ENCODE results near the gene ADAMTSL3. TPM values are rescaled to one million over a fixed set of nuclear protein-coding genes. Genes with fewer than 3 reads are reported as not detected.

Gene ADAMTSL3
- total and polyA plus RNA-seq, 4 donors, result 3.5 to 19.0 (median 8.0) TPM

DNA sequence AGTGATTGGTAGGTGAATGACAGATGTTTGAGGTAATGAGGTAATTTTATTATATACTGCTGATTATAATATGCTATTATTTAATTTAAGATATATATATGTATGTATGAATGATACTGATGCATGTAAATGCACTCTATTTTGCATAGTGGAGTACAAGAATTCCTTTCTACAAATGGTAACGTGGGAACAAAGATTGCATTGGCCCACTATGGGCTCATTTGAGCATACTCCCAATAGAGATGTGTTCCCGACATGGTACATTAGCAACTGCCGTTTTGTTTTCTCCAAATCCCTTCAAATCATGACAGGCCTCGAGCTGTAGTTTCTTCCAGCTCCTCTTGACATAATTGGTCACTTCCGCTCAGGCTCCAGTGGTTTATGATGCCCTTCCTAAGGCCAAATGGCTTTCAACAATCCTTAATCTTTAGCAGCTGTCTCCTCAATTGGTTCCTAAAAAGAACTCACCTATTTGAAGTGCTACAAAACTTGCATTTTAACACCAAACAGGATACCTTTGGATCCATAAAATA, 266.1 kb downstream of the ADAMTSL3 start:
- Histone ChIP-seq H3K9me3 (ENCODE audit: control insufficient read depth in 4 of 4, low read length in 3 of 4) (no peaks in the 10 kb centered on the region), H3K4me1 (ENCODE audit: control insufficient read depth in 4 of 4, insufficient read depth in 4 of 4, low read length in 3 of 4) (no peaks in the 10 kb centered on the region), H3K36me3 (ENCODE audit: control insufficient read depth in 4 of 4, insufficient read depth in 3 of 4, low read depth in 1 of 4, low read length in 3 of 4) (peaks cover 0 to 6% (median 3%) of the 10 kb centered on the region in 4 donors), H3K4me3 (ENCODE audit: low read depth in 1 of 3, low read length in 3 of 3) (no peak overlapping the region), H3K27me3 (ENCODE audit: control insufficient read depth in 4 of 4, insufficient read depth in 4 of 4, low read length in 3 of 4) (no peaks in the 10 kb centered on the region), H3K9ac (ENCODE audit: low read depth in 1 of 2, low read length in 2 of 2) (no peak overlapping the region), H3K27ac (ENCODE audit: low read depth in 1 of 2, low read length in 2 of 2) (no peak overlapping the region)
- TF ChIP-seq RAD21 (IDR thresholded peaks at IDR 0.05) (no peak), RXRA (IDR thresholded peaks at IDR 0.05) (no peak), GABPA (IDR thresholded peaks at IDR 0.05 in 1 of 2, conservative IDR thresholded peaks at IDR 0.05 in 1 of 2) (no peak), JUND (IDR thresholded peaks at IDR 0.05) (no peak), ZBTB33 (IDR thresholded peaks at IDR 0.05) (no peak), SP1 (IDR thresholded peaks at IDR 0.05) (no peak)
- TF ChIP-seq, protein P1, sequence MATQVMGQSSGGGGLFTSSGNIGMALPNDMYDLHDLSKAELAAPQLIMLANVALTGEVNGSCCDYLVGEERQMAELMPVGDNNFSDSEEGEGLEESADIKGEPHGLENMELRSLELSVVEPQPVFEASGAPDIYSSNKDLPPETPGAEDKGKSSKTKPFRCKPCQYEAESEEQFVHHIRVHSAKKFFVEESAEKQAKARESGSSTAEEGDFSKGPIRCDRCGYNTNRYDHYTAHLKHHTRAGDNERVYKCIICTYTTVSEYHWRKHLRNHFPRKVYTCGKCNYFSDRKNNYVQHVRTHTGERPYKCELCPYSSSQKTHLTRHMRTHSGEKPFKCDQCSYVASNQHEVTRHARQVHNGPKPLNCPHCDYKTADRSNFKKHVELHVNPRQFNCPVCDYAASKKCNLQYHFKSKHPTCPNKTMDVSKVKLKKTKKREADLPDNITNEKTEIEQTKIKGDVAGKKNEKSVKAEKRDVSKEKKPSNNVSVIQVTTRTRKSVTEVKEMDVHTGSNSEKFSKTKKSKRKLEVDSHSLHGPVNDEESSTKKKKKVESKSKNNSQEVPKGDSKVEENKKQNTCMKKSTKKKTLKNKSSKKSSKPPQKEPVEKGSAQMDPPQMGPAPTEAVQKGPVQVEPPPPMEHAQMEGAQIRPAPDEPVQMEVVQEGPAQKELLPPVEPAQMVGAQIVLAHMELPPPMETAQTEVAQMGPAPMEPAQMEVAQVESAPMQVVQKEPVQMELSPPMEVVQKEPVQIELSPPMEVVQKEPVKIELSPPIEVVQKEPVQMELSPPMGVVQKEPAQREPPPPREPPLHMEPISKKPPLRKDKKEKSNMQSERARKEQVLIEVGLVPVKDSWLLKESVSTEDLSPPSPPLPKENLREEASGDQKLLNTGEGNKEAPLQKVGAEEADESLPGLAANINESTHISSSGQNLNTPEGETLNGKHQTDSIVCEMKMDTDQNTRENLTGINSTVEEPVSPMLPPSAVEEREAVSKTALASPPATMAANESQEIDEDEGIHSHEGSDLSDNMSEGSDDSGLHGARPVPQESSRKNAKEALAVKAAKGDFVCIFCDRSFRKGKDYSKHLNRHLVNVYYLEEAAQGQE (IDR thresholded peaks at IDR 0.05), result no peak
- no peak for DNase-seq (ENCODE audit: low spot score)
- 89% methylated on average over 5 of the region's 5 CpGs for WGBS

GRCh38 chr15:83922649-83923294, 268.8 kb downstream of the ADAMTSL3 start:
- no peak for DNase-seq (ENCODE audit: low spot score)
- 98% methylated on average over 2 of the region's 2 CpGs for WGBS
- no peaks in the 10 kb centered on the region for H3K27me3 ChIP-seq (ENCODE audit: control insufficient read depth in 4 of 4, insufficient read depth in 4 of 4, low read length in 3 of 4)
- peaks cover 0 to 7% (median 2%) of the 10 kb centered on the region in 4 donors for H3K36me3 ChIP-seq (ENCODE audit: control insufficient read depth in 4 of 4, insufficient read depth in 3 of 4, low read depth in 1 of 4, low read length in 3 of 4)
- TF ChIP-seq SP1 (IDR thresholded peaks at IDR 0.05) (no peak), JUND (IDR thresholded peaks at IDR 0.05) (no peak), TAF1 (conservative IDR thresholded peaks at IDR 0.05) (no peak)
- no peaks in the 10 kb centered on the region for H3K9me3 ChIP-seq (ENCODE audit: control insufficient read depth in 4 of 4, low read length in 3 of 4)
- no peak overlapping the region for H3K27ac ChIP-seq (ENCODE audit: low read depth in 1 of 2, low read length in 2 of 2)
- H3K4me3 ChIP-seq (ENCODE audit: low read depth in 1 of 3, low read length in 3 of 3), result no peak overlapping the region
- no peak overlapping the region for H3K9ac ChIP-seq (ENCODE audit: low read depth in 1 of 2, low read length in 2 of 2)
- no peaks in the 10 kb centered on the region for H3K4me1 ChIP-seq (ENCODE audit: control insufficient read depth in 4 of 4, insufficient read depth in 4 of 4, low read length in 3 of 4)

GRCh38 chr15:83926116-83926515, 272.2 kb downstream of the ADAMTSL3 start:
- WGBS, result 29% methylated on average over 1 of the region's 1 CpG
- H3K4me1 ChIP-seq (ENCODE audit: control insufficient read depth in 4 of 4, insufficient read depth in 4 of 4, low read length in 3 of 4), result peaks cover 6 to 24% (median 13%) of the 10 kb centered on the region in 4 donors
- TF ChIP-seq YY1 (IDR thresholded peaks at IDR 0.05) (no peak), CTCF (IDR thresholded peaks at IDR 0.05; ENCODE audit: low read depth, low read length, missing input control) (no peak), ZBTB33 (IDR thresholded peaks at IDR 0.05) (no peak), ATF3 (IDR thresholded peaks at IDR 0.05) (no peak), GABPA (IDR thresholded peaks at IDR 0.05 in 1 of 2, conservative IDR thresholded peaks at IDR 0.05 in 1 of 2) (no peak), JUND (IDR thresholded peaks at IDR 0.05) (no peak), RXRA (IDR thresholded peaks at IDR 0.05) (no peak), EGR1 (IDR thresholded peaks at IDR 0.05; ENCODE audit: low read depth in 2 of 2) (no peak), FOXA1 (IDR thresholded peaks at IDR 0.05) (no peak), RAD21 (IDR thresholded peaks at IDR 0.05) (no peak)

More at GRCh38 chr15:83926116-83926515, 272.2 kb downstream of the ADAMTSL3 start:
- Histone ChIP-seq H3K27ac (ENCODE audit: low read depth in 1 of 2, low read length in 2 of 2) (no peak overlapping the region), H3K27me3 (ENCODE audit: control insufficient read depth in 4 of 4, insufficient read depth in 4 of 4, low read length in 3 of 4) (no peaks in the 10 kb centered on the region), H3K9me3 (ENCODE audit: control insufficient read depth in 4 of 4, low read length in 3 of 4) (no peaks in the 10 kb centered on the region), H3K9ac (ENCODE audit: low read depth in 1 of 2, low read length in 2 of 2) (no peak overlapping the region), H3K4me3 (ENCODE audit: low read depth in 1 of 3, low read length in 3 of 3) (no peak overlapping the region), H3K36me3 (ENCODE audit: control insufficient read depth in 4 of 4, insufficient read depth in 3 of 4, low read depth in 1 of 4, low read length in 3 of 4) (peaks cover 0 to 7% (median 2%) of the 10 kb centered on the region in 4 donors)
- no peak for DNase-seq (ENCODE audit: low spot score)
